HG02938 (cell line): Measurements from ENCODE around the gene MED26.

ENCODE experiments used
- ATAC-seq: cut with Tn5 transposase; IDR thresholded peaks from one replicate; pipeline ENCODE4 v1.9.1; 2021; ENCODE audit warnings: mild to moderate bottlenecking, moderate library complexity; ENCODE audit not compliant: unreplicated experiment

MED26 gene

GRCh38 chr19:16614941-16615340 is 13.1 kb downstream of the MED26 start:
- ATAC-seq: no peak

- ATAC-seq: no peak
Observed at GRCh38 chr19:16613841-16614240, 14.2 kb downstream of the MED26 start.

GRCh38 chr19:16612636-16613035 is 15.4 kb downstream of the MED26 start:
- no peak for ATAC-seq

GRCh38 chr19:16611121-16611520 is 16.9 kb downstream of the MED26 start:
- ATAC-seq: no peak

GRCh38 chr19:16609511-16610200 is 18.3 kb downstream of the MED26 start:
- no peak for ATAC-seq

GRCh38 chr19:16608290-16608739 is 19.7 kb downstream of the MED26 start:
- ATAC-seq: no peak

- no peak for ATAC-seq
Observed at GRCh38 chr19:16607819-16608218, 20.2 kb downstream of the MED26 start.

- no peak for ATAC-seq
Observed at GRCh38 chr19:16605553-16605994, 22.4 kb downstream of the MED26 start.

GRCh38 chr19:16605115-16605514 is 22.9 kb downstream of the MED26 start:
- ATAC-seq: no peak

- ATAC-seq: no peak
Observed at GRCh38 chr19:16604615-16605014, 23.4 kb downstream of the MED26 start.

GRCh38 chr19:16603090-16603489 is 24.9 kb downstream of the MED26 start:
- no peak for ATAC-seq

GRCh38 chr19:16601378-16602052 is 26.5 kb downstream of the MED26 start:
- no peak for ATAC-seq

- no peak for ATAC-seq
Observed at GRCh38 chr19:16600824-16601223, 27.2 kb downstream of the MED26 start.

GRCh38 chr19:16599655-16600346 is 28.2 kb downstream of the MED26 start:
- no peak for ATAC-seq

GRCh38 chr19:16598848-16599247 is 29.2 kb downstream of the MED26 start:
- ATAC-seq: no peak

GRCh38 chr19:16596399-16596798 is 31.6 kb downstream of the MED26 start:
- no peak for ATAC-seq

- ATAC-seq: no peak
Observed at GRCh38 chr19:16595097-16595496, 32.9 kb downstream of the MED26 start.

- ATAC-seq: no peak
Observed at GRCh38 chr19:16594681-16595091, 33.3 kb downstream of the MED26 start.

GRCh38 chr19:16594131-16594586 is 33.8 kb downstream of the MED26 start:
- ATAC-seq: no peak

GRCh38 chr19:16593181-16593580 is 34.8 kb downstream of the MED26 start:
- no peak for ATAC-seq

- no peak for ATAC-seq
Observed at GRCh38 chr19:16591803-16592556, 36.0 kb downstream of the MED26 start.
